AG04450 (cell line): ENCODE results near the gene CD34. TPM values are rescaled to one million over a fixed set of nuclear protein-coding genes. Genes with fewer than 3 reads are reported as not detected.

ENCODE experiments used
- CTCF ChIA-PET: fragments of 300-600, 350-600 bp; formaldehyde crosslinking; extraction: SDS; loops from one replicate; lab custom pipeline; 2022; ENCODE audit warnings: antibody characterized with exemption, inconsistent platforms; lab: Charles Lee
- POLR2A ChIA-PET: fragments of 350-600 bp; formaldehyde crosslinking; extraction: SDS; loops from one replicate; lab custom pipeline; 2021; ENCODE audit warnings: antibody characterized with exemption, inconsistent platforms; lab: Yijun Ruan, JAX
- DNase-seq: peaks from one replicate; pipeline ENCODE4 v3.0.0-alpha.2; 2011; ENCODE audit warnings: low read depth, low spot score
- H3K27ac ChIP-seq: one replicate; pipeline ENCODE4 v1.5.1; 2012; ENCODE audit warnings: low read depth, low read length, control low read depth
- H3K27me3 ChIP-seq: one replicate; pipeline ENCODE4 v1.6.0; 2012; ENCODE audit warnings: low read length; ENCODE audit not compliant: control insufficient read depth, insufficient read depth
- H3K4me3 ChIP-seq: 2 replicates; pipeline ENCODE4 v1.5.1; 2011; ENCODE audit warnings: mild to moderate bottlenecking, low read depth, low read length, control low read depth
- H3K9me3 ChIP-seq: 2 replicates; pipeline ENCODE4 v1.5.1; 2012; ENCODE audit warnings: low read length; ENCODE audit not compliant: control insufficient read depth, insufficient read depth
- CTCF ChIP-seq: IDR thresholded peaks from 2 replicates; pipeline ENCODE4 v1.5.1; 2011; ENCODE audit warnings: low read depth, low read length, control low read depth, inconsistent platforms
- polyA plus RNA-seq: library from polyadenylated mRNA; depleted of rRNA; stranded (reverse); fragments of >200 nt; gene quantifications from 2 replicates; pipeline ENCODE4 v1.2.3, GENCODE V29; 2011

The CD34 gene
- polyA plus RNA-seq, 1 experiment = 0.14 TPM

- POLR2A ChIA-PET = no interaction called here
- CTCF ChIA-PET = interaction anchor here (1.1 to 7.1 kb wide), 3 partner anchors 20 to 210 kb away, joined by 3 to 40 read pairs (median 4); no protein-coding TSS in a partner anchor
- Histone ChIP-seq H3K4me3 (no peak overlapping the region), H3K9me3 (no peaks in the 10 kb centered on the region), H3K27ac (no peak overlapping the region), H3K27me3 (no peaks in the 10 kb centered on the region)
- no peak for DNase-seq
- no peak for TF ChIP-seq CTCF
Observed at GRCh38 chr1:207863893-207864535, 46.9 kb downstream of the CD34 start.

GRCh38 chr1:207862241-207862787, 48.6 kb downstream of the CD34 start:
- DNase-seq = peak; percentile 39
- CTCF ChIA-PET = interaction anchor here (0.5 to 7.1 kb wide), 7 partner anchors 13 to 383 kb away, joined by 3 to 40 read pairs (median 6); no protein-coding TSS in a partner anchor
- no peak for TF ChIP-seq CTCF
- POLR2A ChIA-PET = interaction anchor here (0.6 to 1.5 kb wide), 5 partner anchors 37 to 569 kb away, joined by 3 to 12 read pairs (median 8); no protein-coding TSS in a partner anchor
- Histone ChIP-seq H3K27ac (peak overlapping the region; percentile 86), H3K4me3 (no peak overlapping the region), H3K9me3 (no peaks in the 10 kb centered on the region), H3K27me3 (no peaks in the 10 kb centered on the region)

DNA sequence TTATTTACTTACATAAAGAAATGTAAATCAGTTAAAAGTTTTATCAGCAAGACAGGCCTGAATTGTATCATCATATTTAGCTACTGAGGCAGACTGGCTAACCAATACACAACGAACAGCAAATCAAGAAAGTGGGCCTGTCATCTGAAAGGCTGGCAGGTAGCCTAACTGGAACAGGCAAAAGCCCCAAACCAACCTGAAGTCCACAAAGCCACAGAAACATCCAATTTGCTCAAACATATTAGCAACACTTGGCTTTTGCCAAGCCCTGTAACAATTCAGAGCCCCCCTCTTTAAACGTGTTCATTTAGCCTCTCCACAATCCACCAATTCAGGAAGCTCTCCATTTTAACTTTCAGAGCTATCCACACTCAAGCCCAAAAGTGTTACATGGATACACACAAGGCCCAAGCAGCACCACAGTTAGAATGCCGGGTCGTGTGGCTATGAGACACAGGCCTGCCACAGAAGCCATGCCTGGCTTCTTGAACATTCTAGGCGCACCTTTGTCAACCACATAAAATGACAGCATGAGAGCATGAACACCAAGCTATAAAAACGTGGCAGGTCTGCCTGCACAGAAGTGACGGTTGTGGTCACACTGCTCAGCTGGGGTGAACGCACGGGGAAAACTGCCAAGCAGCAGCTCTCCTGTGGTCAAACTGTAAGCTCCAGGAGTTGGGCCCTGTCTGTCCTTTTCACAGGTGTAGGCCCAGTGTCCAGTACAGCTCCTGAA, 49.3 kb downstream of the CD34 start:
- ChIA-PET CTCF (interaction anchor here (0.5 to 7.1 kb wide), 9 partner anchors 8 to 384 kb away, joined by 3 to 40 read pairs (median 6); no protein-coding TSS in a partner anchor), POLR2A (interaction anchor here (0.7 to 1.5 kb wide), 4 partner anchors 36 to 570 kb away, joined by 3 to 12 read pairs (median 8); no protein-coding TSS in a partner anchor)
- no peaks in the 10 kb centered on the region for H3K9me3 ChIP-seq
- H3K27me3 ChIP-seq = no peaks in the 10 kb centered on the region
- DNase-seq = no peak
- peak overlapping the region; percentile 86 for H3K27ac ChIP-seq
- H3K4me3 ChIP-seq = no peak overlapping the region
- no peak for TF ChIP-seq CTCF

GRCh38 chr1:207860531-207860930, 50.4 kb downstream of the CD34 start:
- POLR2A ChIA-PET = no interaction called here
- H3K27ac ChIP-seq = no peak overlapping the region
- DNase-seq = no peak
- no peaks in the 10 kb centered on the region for H3K27me3 ChIP-seq
- no peak overlapping the region for H3K4me3 ChIP-seq
- no peak for TF ChIP-seq CTCF
- CTCF ChIA-PET = interaction anchor here (0.6 to 7.1 kb wide), 4 partner anchors 9 to 105 kb away, joined by 4 to 40 read pairs (median 31); no protein-coding TSS in a partner anchor
- no peaks in the 10 kb centered on the region for H3K9me3 ChIP-seq
